GM21526 (cell line): Measurements from ENCODE around the gene TJP1.

Experiments
- ATAC-seq: cut with Tn5 transposase; IDR thresholded peaks from one replicate; pipeline ENCODE4 v1.9.1; 2021; ENCODE audit warnings: moderate library complexity; ENCODE audit not compliant: unreplicated experiment, low FRiP score

The TJP1 gene

GRCh38 chr15:29822100-29822683 is at the start of gene TJP1:
Gene TJP1 (minus strand): TSS chr15:29822468. CDS start chr15:29822028, 440 bp downstream.
- no peak for ATAC-seq

GRCh38 chr15:29871401-29871800 is 49.1 kb upstream of the TJP1 start:
- ATAC-seq = no peak

- ATAC-seq = no peak
Observed at GRCh38 chr15:29870495-29871151, 48.4 kb upstream of the TJP1 start.

- no peak for ATAC-seq
Observed at GRCh38 chr15:29867241-29868000, 45.2 kb upstream of the TJP1 start.

GRCh38 chr15:29866337-29866736 is 44.1 kb upstream of the TJP1 start:
- ATAC-seq = no peak

- ATAC-seq = no peak
Observed at GRCh38 chr15:29864501-29864900, 42.2 kb upstream of the TJP1 start.

GRCh38 chr15:29863438-29863837 is 41.2 kb upstream of the TJP1 start:
- ATAC-seq = no peak

GRCh38 chr15:29862271-29862670 is 40.0 kb upstream of the TJP1 start:
- ATAC-seq = no peak

GRCh38 chr15:29860872-29861271 is 38.6 kb upstream of the TJP1 start:
- ATAC-seq = no peak

- ATAC-seq = no peak
Observed at GRCh38 chr15:29859973-29860715, 37.9 kb upstream of the TJP1 start.

GRCh38 chr15:29859293-29859692 is 37.0 kb upstream of the TJP1 start:
- no peak for ATAC-seq

- no peak for ATAC-seq
Observed at GRCh38 chr15:29857221-29857789, 35.0 kb upstream of the TJP1 start.

GRCh38 chr15:29854413-29854812 is 32.1 kb upstream of the TJP1 start:
- no peak for ATAC-seq

- ATAC-seq = no peak
Observed at GRCh38 chr15:29853211-29853987, 31.1 kb upstream of the TJP1 start.

GRCh38 chr15:29852201-29852600 is 29.9 kb upstream of the TJP1 start:
- ATAC-seq = no peak

GRCh38 chr15:29849716-29850115 is 27.4 kb upstream of the TJP1 start:
- no peak for ATAC-seq

- ATAC-seq = no peak
Observed at GRCh38 chr15:29849218-29849617, 26.9 kb upstream of the TJP1 start.

- no peak for ATAC-seq
Observed at GRCh38 chr15:29844290-29844903, 22.1 kb upstream of the TJP1 start.

- no peak for ATAC-seq
Observed at GRCh38 chr15:29842290-29842689, 20.0 kb upstream of the TJP1 start.

GRCh38 chr15:29840926-29841325 is 18.7 kb upstream of the TJP1 start:
- no peak for ATAC-seq
